Body of pancreas (tissue), 4 donors: ENCODE data around the gene CACNA2D4. TPM values are rescaled to one million over a fixed set of nuclear protein-coding genes. Genes with fewer than 3 reads are reported as not detected.

Experiments
- ATAC-seq: fragments of 150-250 bp; one replicate; pipeline ENCODE4 v1.9.1; 2016
- DNase-seq, 4 donors: peaks; one replicate each; pipeline ENCODE4 v3.0.0-alpha.2; 2019
- H3K27ac ChIP-seq, 4 donors: fragments of 200-600 bp; sonication (generic); 1 replicate in 3 of 4; 2 replicates in 1 of 4; pipeline versions ENCODE4 v1.5.1 to v1.6.1; 2016 to 2019; ENCODE audit warnings: mild to moderate bottlenecking in 1 of 4, mixed read lengths in 1 of 4, moderate library complexity in 1 of 4
- H3K27me3 ChIP-seq, 2 donors: fragments of 200-600 bp; sonication (generic); one replicate each; pipeline ENCODE4 v1.6.0; 2016; ENCODE audit warnings: mild to moderate bottlenecking in 1 of 2
- H3K36me3 ChIP-seq, 2 donors: fragments of 200-600 bp; sonication (generic); replicated peaks in 1 of 2; 2 replicates each; pipeline ENCODE4 v1.5.1; 2016; ENCODE audit warnings: low read depth in 2 of 2; ENCODE audit not compliant: insufficient read depth in 1 of 2
- H3K4me1 ChIP-seq: fragments of 200-600 bp; sonication (generic); one replicate; pipeline ENCODE4 v1.6.0; 2016
- H3K4me3 ChIP-seq, 2 donors: fragments of 200-600 bp; sonication (generic); 1 replicate in 1 of 2; 2 replicates in 1 of 2; pipeline ENCODE4 v1.5.1; 2016 to 2019
- H3K9me3 ChIP-seq, 3 donors: fragments of 200-600 bp; sonication (generic); 1 replicate in 2 of 3; 2 replicates in 1 of 3; pipeline ENCODE4 v1.5.1; 2016
- CTCF ChIP-seq, 7 experiments: fragments of 450-650 bp in 4 of 7; fragments of 200-600 bp in 3 of 7; sonication (generic) in 3 of 7; IDR thresholded peaks; one replicate each; pipeline ENCODE4 v1.5.1; 2016 to 2019; ENCODE audit warnings: antibody characterized with exemption in 7 of 7
- POLR2A ChIP-seq, 3 donors: fragments of 450-650 bp; IDR thresholded peaks; one replicate each; pipeline ENCODE4 v1.6.1; 2016; ENCODE audit warnings: antibody characterized with exemption in 3 of 3, mild to moderate bottlenecking in 2 of 3
- WGBS, 2 donors: methylation state at CpG; one replicate each; pipeline ENCODE4 v1.1.5; 2017; 5-methylcytosine and 5-hydroxymethylcytosine counted together
- intact Hi-C: fragments of 100-400 bp; cut with DNase I; formaldehyde crosslinking; loops from one replicate; pipeline ENCODE4 v1.15.1; 2023
- total RNA-seq, 2 donors: library from RNA; depleted of rRNA; stranded (reverse); fragments of >200 nt; gene quantifications; one replicate each; pipeline ENCODE4 v1.1.0, GENCODE V29; 2016

CACNA2D4 gene
- total RNA-seq, 2 donors from 2014 or later = 3.6 TPM; not detected in 1

GRCh38 chr12:1928439-1929121 is 10.1 kb upstream of the CACNA2D4 start:
- no peaks in the 10 kb centered on the region for H3K36me3 ChIP-seq
- H3K4me1 ChIP-seq = no peaks in the 10 kb centered on the region
- no peaks in the 10 kb centered on the region for H3K27me3 ChIP-seq
- TF ChIP-seq CTCF (IDR thresholded peaks at IDR 0.05) = no peak
- intact Hi-C loops = loop anchor here (5.0 kb wide), 1 partner anchor 131 kb away; no protein-coding TSS in a partner anchor
- H3K9me3 ChIP-seq = no peaks in the 10 kb centered on the region
- ATAC-seq = no peak
- DNase-seq = no peak
- no peak overlapping the region for H3K27ac ChIP-seq
- 86 to 91% methylated on average over 20 to 22 of the region's 22 CpGs for WGBS, 2 donors
- H3K4me3 ChIP-seq = no peak overlapping the region

GRCh38 chr12:1927751-1928351 is 9.4 kb upstream of the CACNA2D4 start:
- intact Hi-C loops = loop anchor here (5.0 kb wide), 1 partner anchor 131 kb away; no protein-coding TSS in a partner anchor
- Histone ChIP-seq H3K27me3 (no peaks in the 10 kb centered on the region), H3K4me3 (no peak overlapping the region), H3K36me3 (no peaks in the 10 kb centered on the region), H3K27ac (no peak overlapping the region), H3K4me1 (no peaks in the 10 kb centered on the region), H3K9me3 (no peaks in the 10 kb centered on the region)
- DNase-seq (no peak), ATAC-seq (no peak)
- TF ChIP-seq CTCF (IDR thresholded peaks at IDR 0.05) (no peak), POLR2A (IDR thresholded peaks at IDR 0.05) (no peak)
- 68 to 69% methylated on average over 14 to 15 of the region's 15 CpGs for WGBS, 2 donors

- intact Hi-C loops = loop anchor here (5.0 kb wide), 1 partner anchor 130 kb away; no protein-coding TSS in a partner anchor
- WGBS, 2 donors = 80 to 86% methylated on average over 11 of the region's 11 CpGs
- H3K27ac ChIP-seq = no peak overlapping the region
- no peaks in the 10 kb centered on the region for H3K36me3 ChIP-seq
- H3K27me3 ChIP-seq = no peaks in the 10 kb centered on the region
- no peaks in the 10 kb centered on the region for H3K4me1 ChIP-seq
- H3K9me3 ChIP-seq = no peaks in the 10 kb centered on the region
- H3K4me3 ChIP-seq = no peak overlapping the region
- DNase-seq = no peak
- ATAC-seq = no peak
- TF ChIP-seq CTCF (IDR thresholded peaks at IDR 0.05) (no peak), POLR2A (IDR thresholded peaks at IDR 0.05) (no peak)
Observed at GRCh38 chr12:1927051-1927680, 8.7 kb upstream of the CACNA2D4 start.

- intact Hi-C loops = loop anchor here (5.0 kb wide), 1 partner anchor 129 kb away; no protein-coding TSS in a partner anchor
- no peak for ATAC-seq
Observed at GRCh38 chr12:1926251-1926657, 7.8 kb upstream of the CACNA2D4 start.

More at GRCh38 chr12:1926251-1926657, 7.8 kb upstream of the CACNA2D4 start:
- H3K4me1 ChIP-seq = no peaks in the 10 kb centered on the region
- TF ChIP-seq CTCF (IDR thresholded peaks at IDR 0.05) (no peak), POLR2A (IDR thresholded peaks at IDR 0.05) (no peak)
- no peak overlapping the region for H3K27ac ChIP-seq
- H3K9me3 ChIP-seq = no peaks in the 10 kb centered on the region
- no peaks in the 10 kb centered on the region for H3K27me3 ChIP-seq
- 72 to 76% methylated on average over 7 of the region's 7 CpGs for WGBS, 2 donors
- DNase-seq = no peak
- no peaks in the 10 kb centered on the region for H3K36me3 ChIP-seq
- no peak overlapping the region for H3K4me3 ChIP-seq
